ENCODE data around the gene SDK1.

DNA sequence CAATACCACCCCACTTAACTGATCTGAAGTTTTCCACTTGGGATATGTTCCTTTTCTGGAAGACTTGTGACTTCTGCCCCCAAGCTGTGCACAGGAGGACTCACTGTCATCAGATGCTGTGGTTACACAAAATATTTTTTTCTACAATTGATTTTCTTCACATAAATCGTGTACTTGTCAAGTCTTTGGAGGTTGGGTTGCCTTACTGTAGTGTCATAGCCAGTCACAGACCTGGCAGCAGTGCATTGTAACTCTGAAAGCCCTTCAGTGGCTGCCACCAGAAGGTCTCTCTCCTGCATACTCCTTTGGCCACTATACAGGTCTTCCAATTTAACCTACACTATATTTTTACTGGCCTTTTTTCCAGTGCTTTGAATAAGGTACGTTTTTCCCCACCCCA is 73.2 kb downstream of the SDK1 start:
- TF ChIP-seq, protein P1, sequence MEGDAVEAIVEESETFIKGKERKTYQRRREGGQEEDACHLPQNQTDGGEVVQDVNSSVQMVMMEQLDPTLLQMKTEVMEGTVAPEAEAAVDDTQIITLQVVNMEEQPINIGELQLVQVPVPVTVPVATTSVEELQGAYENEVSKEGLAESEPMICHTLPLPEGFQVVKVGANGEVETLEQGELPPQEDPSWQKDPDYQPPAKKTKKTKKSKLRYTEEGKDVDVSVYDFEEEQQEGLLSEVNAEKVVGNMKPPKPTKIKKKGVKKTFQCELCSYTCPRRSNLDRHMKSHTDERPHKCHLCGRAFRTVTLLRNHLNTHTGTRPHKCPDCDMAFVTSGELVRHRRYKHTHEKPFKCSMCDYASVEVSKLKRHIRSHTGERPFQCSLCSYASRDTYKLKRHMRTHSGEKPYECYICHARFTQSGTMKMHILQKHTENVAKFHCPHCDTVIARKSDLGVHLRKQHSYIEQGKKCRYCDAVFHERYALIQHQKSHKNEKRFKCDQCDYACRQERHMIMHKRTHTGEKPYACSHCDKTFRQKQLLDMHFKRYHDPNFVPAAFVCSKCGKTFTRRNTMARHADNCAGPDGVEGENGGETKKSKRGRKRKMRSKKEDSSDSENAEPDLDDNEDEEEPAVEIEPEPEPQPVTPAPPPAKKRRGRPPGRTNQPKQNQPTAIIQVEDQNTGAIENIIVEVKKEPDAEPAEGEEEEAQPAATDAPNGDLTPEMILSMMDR (conservative IDR thresholded peaks at IDR 0.05; ENCODE audit: low read length), result no peak
- no peak for TF ChIP-seq EZH2phosphoT487 (IDR thresholded peaks at IDR 0.05; ENCODE audit: borderline replicate concordance, low read depth, low read length)

Measured in OCI-LY7 (cell line).